Fibroblast of peridontal ligament (primary cell): ENCODE measurements around the gene PLEKHA6.
A peak's percentile ranks its signal among the peaks of the same experiment; 100 is the strongest.

ENCODE experiments used
- DNase-seq: peaks from one replicate; pipeline ENCODE4 v3.0.0-alpha.2; 2010; ENCODE audit errors: extremely low read depth

The PLEKHA6 gene

DNA sequence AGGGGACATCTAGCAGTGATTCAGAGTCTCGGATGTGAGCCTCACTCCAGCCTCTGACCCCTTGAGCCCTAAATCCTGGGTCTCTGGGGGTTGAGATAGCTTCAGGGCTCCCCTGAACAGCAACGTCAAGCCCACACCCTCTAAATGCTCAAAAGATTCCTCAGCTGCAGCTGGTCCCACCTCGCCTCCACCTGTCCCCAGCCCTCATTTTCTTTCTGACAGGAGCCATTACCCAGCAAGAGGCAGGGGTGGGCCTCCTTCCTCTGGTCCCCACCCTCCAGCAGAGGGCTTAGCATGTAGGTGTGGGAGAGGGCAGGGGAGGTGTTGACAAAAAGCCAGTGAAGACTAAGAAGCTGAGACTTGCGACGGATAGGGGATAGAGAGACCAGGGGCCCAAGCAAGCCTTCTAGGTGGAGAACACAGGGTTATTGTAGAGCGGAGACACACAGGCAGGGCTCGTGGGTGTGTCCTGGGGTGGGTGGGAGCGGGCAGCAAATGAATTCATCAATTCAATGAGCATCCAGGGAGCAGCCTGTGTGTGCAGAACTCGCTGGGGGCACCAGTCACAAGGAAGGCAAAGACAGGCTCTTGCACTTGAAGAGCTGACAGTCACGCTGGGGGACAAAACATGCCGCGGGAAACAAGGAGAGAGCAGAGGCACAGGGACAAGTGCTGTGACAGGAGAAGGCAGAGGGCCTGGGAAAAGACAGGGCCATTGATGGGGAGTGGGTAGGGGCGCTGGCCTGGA, 97.0 kb downstream of the PLEKHA6 start:
- no peak for DNase-seq

DNA sequence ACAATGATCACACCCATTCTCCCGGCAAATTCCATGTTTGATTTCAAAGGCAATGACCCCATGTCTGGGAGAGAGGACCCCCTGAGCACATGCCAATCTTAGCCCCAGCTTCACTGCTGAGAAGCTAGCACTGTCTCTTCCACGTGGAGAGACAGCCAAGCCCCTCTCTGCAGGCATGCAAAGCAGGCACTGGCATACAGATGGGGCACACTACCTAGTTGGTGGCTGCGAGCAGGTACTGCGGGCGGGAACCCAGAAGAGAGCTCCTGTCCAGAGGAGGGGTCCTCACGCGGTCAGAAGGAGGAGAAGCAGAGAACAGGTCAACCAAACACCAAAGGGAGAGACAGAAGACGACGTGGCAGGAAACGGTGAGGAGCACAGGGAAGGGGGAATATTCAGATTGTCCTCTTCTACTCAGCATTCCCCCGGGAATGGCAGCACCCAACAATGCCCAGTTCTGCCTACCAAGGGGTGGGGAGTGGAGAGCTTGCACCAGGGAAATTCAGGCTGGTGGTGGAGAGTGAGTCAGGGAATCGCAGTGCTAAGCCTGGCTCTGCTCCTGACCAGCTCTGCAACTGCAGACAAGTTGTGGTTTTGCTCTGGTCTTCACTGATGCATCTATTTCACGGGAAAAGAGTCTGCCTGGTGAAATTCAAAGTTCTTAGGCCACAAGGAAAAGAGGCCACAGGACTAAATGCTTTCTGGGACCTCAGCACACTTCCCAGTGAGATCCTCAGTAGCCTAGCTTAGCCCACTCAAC, 97.8 kb downstream of the PLEKHA6 start:
- DNase-seq, result peak; percentile 74

DNA sequence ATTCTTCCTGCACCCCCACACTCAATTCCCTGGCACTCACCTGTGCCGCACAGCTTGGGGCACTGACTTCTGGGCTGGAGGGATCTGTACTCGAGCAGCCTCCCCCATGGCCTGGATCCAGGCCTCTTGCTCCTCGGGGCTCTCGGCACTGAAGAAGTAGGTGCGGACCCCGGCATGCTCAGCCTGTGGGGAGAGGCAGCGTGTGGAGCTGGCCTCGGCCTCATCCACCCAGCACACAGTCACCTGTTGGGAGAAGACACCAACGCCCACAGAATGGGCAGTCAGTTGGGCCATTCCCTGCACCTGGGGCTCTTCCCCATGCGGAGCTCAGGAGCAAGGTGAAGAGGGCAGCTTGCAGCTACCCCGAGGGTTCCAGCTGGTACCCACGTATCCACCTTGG, 98.5 kb downstream of the PLEKHA6 start:
- DNase-seq, result no peak

- no peak for DNase-seq
Measured at GRCh38 chr1:204260601-204261197, 99.0 kb downstream of the PLEKHA6 start.

- no peak for DNase-seq
Measured at GRCh38 chr1:204259782-204260181, 99.9 kb downstream of the PLEKHA6 start.

GRCh38 chr1:204259196-204259595, 100.5 kb downstream of the PLEKHA6 start:
- DNase-seq, result no peak

DNA sequence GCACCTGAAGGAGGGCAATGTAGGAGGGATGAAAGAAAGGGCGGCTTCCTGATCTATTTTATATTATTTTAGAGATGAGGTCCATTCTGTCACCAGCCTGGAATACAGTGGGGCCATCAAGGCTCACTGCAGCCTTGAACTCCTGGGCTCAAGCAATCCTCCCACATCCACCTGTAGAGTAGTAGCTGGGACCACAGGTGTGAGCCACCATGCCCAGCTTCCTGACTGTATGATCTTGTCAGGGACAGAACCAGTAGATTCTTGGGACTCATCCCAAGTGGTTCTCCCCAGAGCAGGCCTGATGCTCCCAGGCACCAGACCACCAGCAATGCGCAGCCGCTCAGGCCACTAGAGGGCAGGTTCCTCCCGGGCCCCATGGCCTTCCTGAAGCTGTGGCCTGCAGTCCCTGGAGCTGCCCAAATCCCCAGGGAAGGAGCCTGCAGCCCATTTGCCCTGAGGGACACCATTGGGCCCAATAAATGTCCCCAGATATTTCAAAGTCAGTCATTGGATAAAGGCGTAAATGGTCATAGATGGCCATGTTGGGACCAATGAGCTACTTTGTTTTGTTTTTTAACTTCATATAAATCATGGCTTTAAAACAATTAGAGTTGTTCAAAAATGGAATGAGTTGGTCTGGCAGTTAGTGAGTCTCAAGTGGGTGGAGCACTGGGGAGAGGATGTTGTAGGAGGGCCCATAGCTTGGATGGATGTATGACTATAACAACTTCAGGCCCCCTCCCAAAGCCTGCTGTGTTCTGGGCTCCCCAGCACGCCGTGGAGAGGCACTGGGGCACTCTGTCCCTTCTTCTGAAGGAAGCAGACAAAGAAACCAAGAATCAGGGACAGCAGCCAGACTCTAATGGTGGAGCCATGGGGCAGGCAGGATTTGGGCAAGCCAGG, 101.3 kb downstream of the PLEKHA6 start:
- peak; percentile 16 for DNase-seq

DNA sequence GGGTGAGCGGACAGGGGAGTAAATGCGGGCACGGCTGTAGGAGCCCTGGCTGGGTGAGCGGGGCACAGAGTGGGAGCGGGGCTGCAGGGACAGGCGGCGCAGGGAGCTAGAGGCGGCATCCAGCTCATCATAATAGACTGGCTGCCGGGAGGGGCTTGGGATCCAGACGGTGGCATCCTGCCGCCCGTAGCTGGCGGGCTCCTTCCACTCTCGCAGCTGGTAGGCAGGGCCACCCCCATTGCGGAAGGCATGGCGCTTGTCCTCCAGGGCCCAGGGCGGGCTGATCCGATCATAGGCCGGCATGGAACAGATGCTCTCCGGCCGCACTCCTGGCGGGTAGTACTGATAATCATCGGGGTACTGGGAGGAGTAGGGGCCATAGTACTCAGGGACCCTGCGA, 102.3 kb downstream of the PLEKHA6 start:
- DNase-seq, result no peak

DNA sequence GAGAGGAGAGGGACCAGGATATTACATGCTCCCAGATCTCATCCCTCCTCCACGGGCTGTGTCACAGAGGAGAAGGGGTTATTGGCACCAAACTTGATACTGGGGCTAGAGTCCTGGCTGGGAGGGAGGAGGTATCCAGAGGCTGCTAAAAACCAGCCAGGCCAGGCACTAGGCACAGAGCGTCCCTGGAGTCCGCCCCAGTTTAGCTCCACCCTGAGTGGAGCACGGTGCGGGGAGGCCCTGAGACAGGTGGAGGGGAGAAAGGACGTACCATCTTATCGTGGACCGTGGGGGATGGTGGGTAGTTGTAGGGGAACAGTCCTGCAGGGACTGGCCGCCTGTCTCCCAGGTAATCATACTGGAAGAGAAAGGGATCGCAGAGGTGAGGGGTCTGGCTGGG, 103.2 kb downstream of the PLEKHA6 start:
- no peak for DNase-seq

DNA sequence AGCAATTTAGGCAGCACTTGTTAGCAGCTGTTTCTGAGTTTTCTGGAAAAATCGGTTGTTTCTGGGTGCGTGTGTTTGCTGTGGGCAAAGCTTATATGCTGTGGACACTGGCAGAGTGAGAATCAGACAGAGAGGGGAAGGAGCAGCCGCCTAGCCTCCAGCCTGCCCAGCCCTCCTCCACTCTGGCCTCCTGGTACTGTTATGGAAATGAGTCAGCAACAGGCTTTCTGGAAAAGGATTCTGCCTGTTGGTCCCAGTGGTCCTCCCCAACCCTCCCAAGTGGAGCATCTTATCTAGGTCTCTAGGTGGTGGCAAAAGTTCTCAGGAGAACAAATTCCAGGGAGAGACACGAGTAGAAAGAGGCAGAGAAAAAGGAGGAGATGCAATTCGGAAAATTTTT, 103.8 kb downstream of the PLEKHA6 start:
- peak; percentile 32 for DNase-seq

- DNase-seq, result no peak
Measured at GRCh38 chr1:204255225-204255624, 104.5 kb downstream of the PLEKHA6 start.

DNA sequence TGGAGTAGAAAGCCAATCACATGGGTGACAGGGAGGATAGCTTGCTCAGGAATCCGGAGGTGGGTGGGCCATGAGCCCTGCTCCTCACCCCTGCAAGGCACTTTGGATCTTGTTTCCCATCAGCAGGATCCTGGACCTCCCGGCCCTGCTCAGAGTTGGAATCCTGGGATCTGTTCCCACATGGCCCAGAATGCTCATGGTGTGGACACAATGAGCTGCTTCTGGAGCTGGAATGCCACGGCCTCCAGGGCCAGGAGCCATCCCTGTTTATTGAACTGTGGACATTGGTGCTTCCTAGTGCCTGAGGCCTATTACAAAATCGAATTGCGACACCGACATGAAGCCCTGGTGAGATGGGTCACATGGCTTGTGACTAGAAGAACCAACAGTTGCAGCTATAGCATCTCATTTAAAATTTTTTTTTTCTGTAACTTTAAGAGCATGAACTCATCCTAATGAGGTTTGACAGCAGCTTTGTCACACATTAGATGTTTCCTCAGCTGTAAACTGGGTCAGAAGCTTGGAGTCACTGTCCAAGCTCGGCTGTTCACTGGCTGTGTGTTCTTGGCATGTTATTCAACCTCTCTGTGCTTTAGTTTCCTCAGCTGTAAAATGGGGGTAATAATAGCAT, 105.6 kb downstream of the PLEKHA6 start:
- DNase-seq, result peak; percentile 77

- DNase-seq, result no peak
Measured at GRCh38 chr1:204251926-204252689, 107.6 kb downstream of the PLEKHA6 start.

- no peak for DNase-seq
Measured at GRCh38 chr1:204251286-204251685, 108.4 kb downstream of the PLEKHA6 start.

GRCh38 chr1:204250428-204251030, 109.2 kb downstream of the PLEKHA6 start:
- no peak for DNase-seq

GRCh38 chr1:204249736-204250427, 109.8 kb downstream of the PLEKHA6 start:
- DNase-seq, result no peak

DNA sequence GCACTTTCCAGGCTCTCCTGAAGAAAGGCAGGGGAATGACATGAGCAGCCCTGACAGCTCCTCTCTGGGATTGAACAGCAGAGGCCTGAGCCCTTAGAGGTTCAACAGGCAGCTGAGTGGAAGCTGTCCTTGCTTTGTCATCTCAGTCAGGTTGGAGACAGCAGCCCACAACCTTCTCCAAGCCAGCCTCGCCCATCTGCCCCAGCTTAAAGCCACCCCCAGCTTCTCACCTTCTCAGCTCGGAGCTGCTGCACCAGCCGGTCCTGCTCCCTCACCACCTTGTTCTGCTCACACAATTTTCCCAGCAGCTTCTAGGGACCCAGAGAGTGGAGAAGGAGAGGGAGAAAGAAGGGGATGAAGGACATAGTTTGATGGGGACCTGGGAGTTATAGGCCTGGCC, 110.8 kb downstream of the PLEKHA6 start:
- no peak for DNase-seq

DNA sequence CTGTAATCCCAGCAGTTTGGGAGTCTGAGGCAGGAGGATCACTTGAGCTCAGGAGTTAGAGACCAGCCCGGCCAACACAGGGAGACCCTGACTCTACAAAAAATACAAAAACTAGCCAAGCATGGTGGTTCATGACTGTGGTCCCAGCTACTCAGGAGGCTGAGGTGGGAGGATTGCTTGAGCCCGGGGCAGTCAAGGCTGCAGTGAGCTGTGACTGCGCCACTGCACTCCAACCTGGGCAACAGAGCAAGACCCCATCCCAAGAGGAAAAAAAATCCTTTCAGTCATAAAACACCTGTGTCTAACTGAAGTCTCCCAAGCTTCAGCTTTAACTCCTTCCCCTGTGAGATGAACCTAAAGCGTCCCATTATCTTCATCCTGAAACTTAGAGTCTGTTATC, 112.9 kb downstream of the PLEKHA6 start:
- no peak for DNase-seq

- no peak for DNase-seq
Measured at GRCh38 chr1:204242920-204243319, 116.8 kb downstream of the PLEKHA6 start.

DNA sequence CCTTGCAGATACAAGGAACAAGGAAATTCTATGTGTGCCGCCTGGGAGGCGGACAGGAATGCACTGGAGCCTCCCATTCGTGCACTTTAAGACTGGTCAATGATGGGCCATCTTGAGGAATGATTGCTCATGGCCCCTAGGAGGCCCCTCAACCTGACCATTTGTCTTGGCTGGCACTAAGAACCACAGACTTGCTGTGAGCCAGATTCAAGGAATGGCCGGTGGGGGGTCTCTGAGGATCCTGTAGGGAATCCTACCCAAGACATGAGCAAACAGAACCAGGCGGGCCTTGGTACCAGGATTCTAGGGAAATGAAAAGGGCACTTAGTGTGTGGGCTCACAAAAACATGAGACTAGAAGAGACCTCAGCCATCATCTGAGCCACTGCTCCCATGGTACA, 117.8 kb downstream of the PLEKHA6 start:
- no peak for DNase-seq
